BJ (cell line): Measurements from ENCODE around the gene SWT1. TPM values are rescaled to one million over a fixed set of nuclear protein-coding genes. Genes with fewer than 3 reads are reported as not detected.
"Not testable (repeated sequence)": the region's sequence is repeated elsewhere in the genome, so short reads cannot be mapped to it uniquely, and the experiment has no call there.

Source experiments
- CTCF ChIA-PET: fragments of 350-600 bp; formaldehyde crosslinking; extraction: SDS; loops from one replicate; lab custom pipeline; 2021; ENCODE audit warnings: antibody characterized with exemption, inconsistent platforms; lab: Yijun Ruan, JAX
- POLR2A ChIA-PET: fragments of 300-600 bp; sonication (Branson Sonifier 250); formaldehyde crosslinking; extraction: SDS; loops from one replicate; lab custom pipeline; 2021; ENCODE audit warnings: antibody characterized with exemption; lab: Charles Lee
- DNase-seq: peaks from one replicate; pipeline ENCODE4 v3.0.0-alpha.2; 2011; ENCODE audit warnings: low read depth
- H3K27me3 ChIP-seq: 2 replicates; pipeline ENCODE4 v1.6.0; 2011; ENCODE audit warnings: low read length; ENCODE audit not compliant: control insufficient read depth, insufficient read depth
- H3K36me3 ChIP-seq: 2 replicates; pipeline ENCODE4 v1.5.1; 2011; ENCODE audit warnings: low read length; ENCODE audit not compliant: control insufficient read depth, insufficient read depth
- H3K4me3 ChIP-seq: 2 replicates; pipeline ENCODE4 v1.5.1; 2011; ENCODE audit warnings: low read depth, mild to moderate bottlenecking, control low read depth, low read length
- CTCF ChIP-seq: IDR thresholded peaks from 2 replicates; pipeline ENCODE4 v1.5.1; 2011; ENCODE audit warnings: low read depth, mild to moderate bottlenecking, control low read depth, inconsistent platforms, low read length, moderate library complexity; ENCODE audit not compliant: insufficient read depth
- polyA plus RNA-seq: library from polyadenylated mRNA; depleted of rRNA; stranded (reverse); fragments of >200 nt; gene quantifications from 2 replicates; pipeline ENCODE4 v1.2.3, GENCODE V29; 2011

The SWT1 gene
- polyA plus RNA-seq, 1 experiment = 0.78 TPM

GRCh38 chr1:185241127-185241526 is 84.2 kb downstream of the SWT1 start:
- ChIA-PET POLR2A (no interaction called here), CTCF (interaction anchor here (1.0 to 1.4 kb wide), 2 partner anchors 419 to 440 kb away, joined by 3 read pairs; no protein-coding TSS in a partner anchor)
- Histone ChIP-seq H3K27me3 (no peaks in the 10 kb centered on the region), H3K36me3 (no peaks in the 10 kb centered on the region), H3K4me3 (no peak overlapping the region)
- TF ChIP-seq CTCF = no peak
- DNase-seq = no peak

GRCh38 chr1:185244015-185244747 is 87.2 kb downstream of the SWT1 start:
- DNase-seq = no peak
- POLR2A ChIA-PET = no interaction called here
- CTCF ChIA-PET = interaction anchor here (0.8 kb wide), 1 partner anchor 36 kb away, joined by 3 read pairs; no protein-coding TSS in a partner anchor
- TF ChIP-seq CTCF = no peak
- Histone ChIP-seq H3K27me3 (no peaks in the 10 kb centered on the region), H3K4me3 (no peak overlapping the region), H3K36me3 (no peaks in the 10 kb centered on the region)

- no peak for DNase-seq
- Histone ChIP-seq H3K4me3 (no peak overlapping the region), H3K36me3 (no peaks in the 10 kb centered on the region), H3K27me3 (no peaks in the 10 kb centered on the region)
- POLR2A ChIA-PET = no interaction called here
- no peak for TF ChIP-seq CTCF
- CTCF ChIA-PET = interaction anchor here (0.6 kb wide), 1 partner anchor 43 kb away, joined by 3 read pairs; no protein-coding TSS in a partner anchor
These were observed 88.5 kb downstream of the SWT1 start for GRCh38 chr1:185245466-185245865.

GRCh38 chr1:185249563-185249962 is 92.6 kb downstream of the SWT1 start:
- no peaks in the 10 kb centered on the region for H3K27me3 ChIP-seq
- POLR2A ChIA-PET = no interaction called here
- no peak overlapping the region for H3K4me3 ChIP-seq
- CTCF ChIA-PET = interaction anchor here (0.7 kb wide), 1 partner anchor 11 kb away, joined by 3 read pairs; no protein-coding TSS in a partner anchor
- TF ChIP-seq CTCF = no peak
- no peak for DNase-seq
- no peaks in the 10 kb centered on the region for H3K36me3 ChIP-seq

GRCh38 chr1:185250063-185250462 is 93.1 kb downstream of the SWT1 start:
- Histone ChIP-seq H3K4me3 (no peak overlapping the region), H3K36me3 (no peaks in the 10 kb centered on the region), H3K27me3 (no peaks in the 10 kb centered on the region)
- no peak for DNase-seq
- no peak for TF ChIP-seq CTCF
- CTCF ChIA-PET = interaction anchor here (0.7 kb wide), 1 partner anchor 12 kb away, joined by 3 read pairs; no protein-coding TSS in a partner anchor
- POLR2A ChIA-PET = no interaction called here

- POLR2A ChIA-PET, H3K36me3 ChIP-seq, H3K27me3 ChIP-seq, H3K4me3 ChIP-seq, CTCF ChIA-PET, DNase-seq: not testable (repeated sequence)
These were observed 95.0 kb downstream of the SWT1 start for GRCh38 chr1:185251928-185252327.

GRCh38 chr1:185252404-185252803 is 95.4 kb downstream of the SWT1 start:
- H3K36me3 ChIP-seq, H3K4me3 ChIP-seq, H3K27me3 ChIP-seq, POLR2A ChIA-PET, DNase-seq, CTCF ChIA-PET: not testable (repeated sequence)

- H3K36me3 ChIP-seq, CTCF ChIA-PET, DNase-seq, POLR2A ChIA-PET, H3K27me3 ChIP-seq, H3K4me3 ChIP-seq: not testable (repeated sequence)
These were observed 98.6 kb downstream of the SWT1 start for GRCh38 chr1:185255595-185255994.
